NOMO-1 (cell line): ENCODE data around the gene PEX14.

ENCODE experiments used
- DNase-seq, 2 experiments: peaks; one replicate each; lab custom pipeline; 2025; ENCODE audit not compliant: unreplicated experiment in 2 of 2; lab: John Stamatoyannopoulos, UW

PEX14 gene

GRCh38 chr1:10538646-10539355 is 64.1 kb downstream of the PEX14 start:
- DNase-seq = no peak

- DNase-seq = no peak
Measured at GRCh38 chr1:10539411-10540043, 64.8 kb downstream of the PEX14 start.

- no peak for DNase-seq
Measured at GRCh38 chr1:10540277-10541005, 65.7 kb downstream of the PEX14 start.

- DNase-seq = no peak
Measured at GRCh38 chr1:10541286-10541685, 66.5 kb downstream of the PEX14 start.

- no peak for DNase-seq
Measured at GRCh38 chr1:10544239-10544638, 69.5 kb downstream of the PEX14 start.

- no peak for DNase-seq
Measured at GRCh38 chr1:10546896-10547295, 72.1 kb downstream of the PEX14 start.

GRCh38 chr1:10549904-10550664 is 75.3 kb downstream of the PEX14 start:
- no peak for DNase-seq

- no peak for DNase-seq
Measured at GRCh38 chr1:10553118-10553517, 78.4 kb downstream of the PEX14 start.

GRCh38 chr1:10555635-10556429 is 81.1 kb downstream of the PEX14 start:
- DNase-seq = no peak

GRCh38 chr1:10556430-10557005 is 81.8 kb downstream of the PEX14 start:
- no peak for DNase-seq

- no peak for DNase-seq
Measured at GRCh38 chr1:10557714-10558113, 83.0 kb downstream of the PEX14 start.

GRCh38 chr1:10559386-10559785 is 84.6 kb downstream of the PEX14 start:
- no peak for DNase-seq

- DNase-seq = no peak
Measured at GRCh38 chr1:10561497-10561896, 86.7 kb downstream of the PEX14 start.

GRCh38 chr1:10561955-10562354 is 87.2 kb downstream of the PEX14 start:
- DNase-seq = no peak

- no peak for DNase-seq
Measured at GRCh38 chr1:10564063-10564462, 89.3 kb downstream of the PEX14 start.

- DNase-seq = no peak
Measured at GRCh38 chr1:10569531-10569930, 94.8 kb downstream of the PEX14 start.

GRCh38 chr1:10575616-10576015 is 100.9 kb downstream of the PEX14 start:
- DNase-seq = no peak

GRCh38 chr1:10578070-10578469 is 103.3 kb downstream of the PEX14 start:
- DNase-seq = no peak

GRCh38 chr1:10583641-10584040 is 108.9 kb downstream of the PEX14 start:
- no peak for DNase-seq

GRCh38 chr1:10585242-10585641 is 110.5 kb downstream of the PEX14 start:
- no peak for DNase-seq
